NCI-H2029 (cell line): Measurements from ENCODE around the gene PITRM1.
"Not testable (repeated sequence)": the region's sequence is repeated elsewhere in the genome, so short reads cannot be mapped to it uniquely, and the experiment has no call there.

Source experiments
- DNase-seq: peaks from one replicate; lab custom pipeline; 2025; lab: John Stamatoyannopoulos, UW

Gene PITRM1, protein sequence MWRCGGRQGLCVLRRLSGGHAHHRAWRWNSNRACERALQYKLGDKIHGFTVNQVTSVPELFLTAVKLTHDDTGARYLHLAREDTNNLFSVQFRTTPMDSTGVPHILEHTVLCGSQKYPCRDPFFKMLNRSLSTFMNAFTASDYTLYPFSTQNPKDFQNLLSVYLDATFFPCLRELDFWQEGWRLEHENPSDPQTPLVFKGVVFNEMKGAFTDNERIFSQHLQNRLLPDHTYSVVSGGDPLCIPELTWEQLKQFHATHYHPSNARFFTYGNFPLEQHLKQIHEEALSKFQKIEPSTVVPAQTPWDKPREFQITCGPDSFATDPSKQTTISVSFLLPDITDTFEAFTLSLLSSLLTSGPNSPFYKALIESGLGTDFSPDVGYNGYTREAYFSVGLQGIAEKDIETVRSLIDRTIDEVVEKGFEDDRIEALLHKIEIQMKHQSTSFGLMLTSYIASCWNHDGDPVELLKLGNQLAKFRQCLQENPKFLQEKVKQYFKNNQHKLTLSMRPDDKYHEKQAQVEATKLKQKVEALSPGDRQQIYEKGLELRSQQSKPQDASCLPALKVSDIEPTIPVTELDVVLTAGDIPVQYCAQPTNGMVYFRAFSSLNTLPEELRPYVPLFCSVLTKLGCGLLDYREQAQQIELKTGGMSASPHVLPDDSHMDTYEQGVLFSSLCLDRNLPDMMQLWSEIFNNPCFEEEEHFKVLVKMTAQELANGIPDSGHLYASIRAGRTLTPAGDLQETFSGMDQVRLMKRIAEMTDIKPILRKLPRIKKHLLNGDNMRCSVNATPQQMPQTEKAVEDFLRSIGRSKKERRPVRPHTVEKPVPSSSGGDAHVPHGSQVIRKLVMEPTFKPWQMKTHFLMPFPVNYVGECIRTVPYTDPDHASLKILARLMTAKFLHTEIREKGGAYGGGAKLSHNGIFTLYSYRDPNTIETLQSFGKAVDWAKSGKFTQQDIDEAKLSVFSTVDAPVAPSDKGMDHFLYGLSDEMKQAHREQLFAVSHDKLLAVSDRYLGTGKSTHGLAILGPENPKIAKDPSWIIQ

DNA sequence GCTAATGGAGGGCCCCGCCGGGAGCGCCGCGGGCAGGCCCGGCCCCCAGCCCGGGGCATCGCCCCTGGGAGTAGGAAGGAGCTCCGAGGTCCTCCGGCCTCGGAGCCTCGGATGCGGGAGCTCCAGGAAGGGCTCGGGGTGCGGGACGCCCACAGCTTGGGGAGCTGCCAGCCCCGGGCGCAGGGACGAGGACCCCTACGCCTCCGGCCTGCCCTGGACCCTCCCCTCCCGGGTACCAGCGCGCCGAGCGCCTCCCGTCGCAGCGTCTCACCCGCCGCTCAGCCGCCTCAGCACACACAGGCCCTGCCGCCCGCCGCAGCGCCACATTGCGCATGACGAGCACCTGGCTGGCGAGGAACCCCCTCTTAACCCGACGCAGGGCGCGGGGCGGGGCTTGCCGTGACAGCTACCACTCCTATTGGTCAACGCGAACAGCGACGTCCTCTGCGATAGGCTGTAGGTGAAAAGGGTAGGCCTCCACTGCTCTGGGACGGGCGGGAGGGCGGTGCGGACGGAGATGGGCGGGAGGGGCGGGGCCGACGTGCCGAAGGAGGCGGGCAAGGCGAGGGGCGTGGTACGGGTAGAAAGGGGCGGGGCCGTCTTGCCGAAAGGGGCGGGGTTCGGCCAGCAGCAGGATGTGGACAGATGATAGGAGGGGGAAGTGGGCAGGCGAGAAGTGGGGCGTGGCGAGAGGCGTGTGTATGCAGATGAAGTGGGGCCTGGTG, at the start of gene PITRM1:
TSS of gene PITRM1 (minus strand) at position 337 of the 725 bp plus-strand sequence. CDS start at position 327, 10 bp downstream.
- peak; percentile 87 for DNase-seq

DNA sequence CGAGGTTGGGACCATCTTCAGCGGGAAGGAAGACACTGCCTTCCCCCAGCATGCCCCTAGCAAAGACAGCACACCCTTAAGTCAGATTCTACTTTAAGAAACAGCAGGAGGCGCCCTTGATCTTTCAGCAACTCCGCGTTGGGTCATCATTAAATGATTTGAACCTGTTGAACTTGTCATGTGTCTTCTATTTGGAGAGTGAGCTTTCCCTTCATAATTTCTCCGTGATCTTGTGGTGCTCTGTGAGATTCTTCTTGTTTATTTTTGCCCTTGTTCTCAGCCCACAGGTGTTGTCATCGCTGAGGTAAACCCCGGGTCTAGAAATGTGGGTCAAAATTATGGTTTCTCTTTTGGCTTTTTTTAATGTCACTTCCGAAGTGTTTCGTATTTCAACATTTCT, 49.5 kb upstream of the PITRM1 start:
- DNase-seq = no peak

DNA sequence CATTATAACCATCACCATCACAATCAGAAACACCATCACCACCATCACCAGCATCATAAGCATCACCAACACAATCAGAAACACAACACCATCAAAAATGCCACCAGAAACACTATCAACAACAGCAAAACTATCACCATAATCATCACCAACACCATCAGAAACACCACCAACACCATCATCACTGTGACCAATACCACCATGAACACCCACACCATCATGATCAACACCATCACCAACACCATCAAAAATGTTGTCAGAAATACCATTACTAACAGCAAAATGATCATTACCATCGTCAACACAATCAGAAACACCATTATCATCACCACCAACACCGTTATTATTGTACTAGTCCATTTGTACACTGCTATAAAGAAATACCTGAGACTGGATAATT, 49.0 kb upstream of the PITRM1 start:
- not testable (repeated sequence) for DNase-seq

DNA sequence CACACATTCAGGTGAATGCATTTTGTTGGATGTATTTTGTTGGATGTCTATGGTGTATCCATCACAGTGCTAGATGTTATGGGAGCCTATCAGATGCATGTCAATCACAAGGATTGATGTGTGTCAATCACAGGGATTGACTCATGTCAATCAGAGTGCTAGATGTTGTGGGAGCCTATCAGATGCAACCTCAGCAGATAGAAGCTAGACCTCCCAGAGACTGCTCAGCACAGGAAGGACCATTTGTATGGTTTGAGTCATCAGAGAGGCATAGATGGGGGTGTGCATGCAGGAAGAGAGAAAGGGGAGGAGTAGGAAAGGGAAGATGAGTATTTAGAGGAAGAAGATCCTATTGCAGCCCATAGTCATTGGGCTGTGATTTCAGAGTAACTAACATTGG, 48.3 kb upstream of the PITRM1 start:
- DNase-seq = no peak

DNA sequence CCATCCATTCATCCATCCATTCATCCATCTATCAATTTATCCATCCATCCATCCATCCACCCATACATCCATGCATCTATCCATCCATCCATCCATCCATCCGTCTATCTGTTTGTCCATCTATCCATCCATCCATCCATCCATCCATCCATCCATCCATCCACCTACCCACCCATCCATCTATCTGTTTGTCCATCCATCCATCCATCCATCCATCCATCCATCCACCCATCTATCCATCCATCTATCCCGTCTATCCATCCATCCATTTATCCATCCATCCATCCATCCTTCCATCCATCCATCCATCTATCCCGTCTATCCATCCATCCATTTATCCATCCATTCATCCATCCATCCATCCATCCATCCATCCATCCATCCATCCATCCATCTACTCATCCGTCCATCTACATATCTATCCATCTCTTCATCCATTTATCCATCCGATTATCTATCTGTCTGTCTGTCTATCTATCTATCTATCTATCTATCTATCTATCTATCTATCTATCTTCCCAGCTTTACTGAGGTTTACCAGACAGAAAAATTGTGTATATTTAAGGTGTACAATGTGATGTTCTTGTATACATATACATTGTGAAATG, 46.5 kb upstream of the PITRM1 start:
- not testable (repeated sequence) for DNase-seq

DNA sequence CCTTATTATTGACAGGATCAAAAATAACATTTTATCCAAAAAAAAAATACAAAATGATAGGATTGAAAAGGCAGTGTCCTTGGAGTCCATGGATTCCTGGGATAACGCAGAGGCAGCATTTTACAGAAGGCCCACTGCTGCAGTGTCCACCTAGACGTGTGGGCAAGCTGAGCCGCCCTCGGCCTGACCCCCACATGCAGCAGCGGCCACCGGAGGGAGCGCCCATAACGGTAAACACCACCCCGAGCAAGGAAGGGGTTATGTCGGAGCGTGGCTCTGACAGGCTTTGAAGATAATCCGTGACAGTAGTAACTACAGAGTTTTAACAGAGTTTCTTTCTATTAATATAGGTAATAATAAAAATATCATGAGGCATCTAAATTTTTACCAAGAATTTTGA, 45.3 kb upstream of the PITRM1 start:
- no peak for DNase-seq

DNA sequence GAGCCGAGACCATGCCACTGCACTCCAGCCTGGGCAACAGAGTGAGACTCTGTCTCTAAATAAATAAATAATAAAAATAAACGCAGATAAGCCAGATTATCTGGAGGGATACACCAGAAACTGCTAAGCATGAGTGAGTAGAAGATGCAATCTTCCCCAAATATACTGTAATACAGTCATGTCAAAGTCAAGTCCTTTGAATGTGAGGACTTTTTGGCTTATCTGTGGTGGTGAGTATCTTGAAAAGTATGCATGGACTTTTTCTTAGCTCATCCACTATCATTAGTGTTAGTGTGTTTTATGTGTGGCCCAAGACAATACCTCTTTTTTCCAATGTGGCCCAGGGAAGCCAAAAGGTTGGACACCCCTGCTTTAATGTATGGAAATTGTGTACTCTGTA, 44.7 kb upstream of the PITRM1 start:
- no peak for DNase-seq

DNA sequence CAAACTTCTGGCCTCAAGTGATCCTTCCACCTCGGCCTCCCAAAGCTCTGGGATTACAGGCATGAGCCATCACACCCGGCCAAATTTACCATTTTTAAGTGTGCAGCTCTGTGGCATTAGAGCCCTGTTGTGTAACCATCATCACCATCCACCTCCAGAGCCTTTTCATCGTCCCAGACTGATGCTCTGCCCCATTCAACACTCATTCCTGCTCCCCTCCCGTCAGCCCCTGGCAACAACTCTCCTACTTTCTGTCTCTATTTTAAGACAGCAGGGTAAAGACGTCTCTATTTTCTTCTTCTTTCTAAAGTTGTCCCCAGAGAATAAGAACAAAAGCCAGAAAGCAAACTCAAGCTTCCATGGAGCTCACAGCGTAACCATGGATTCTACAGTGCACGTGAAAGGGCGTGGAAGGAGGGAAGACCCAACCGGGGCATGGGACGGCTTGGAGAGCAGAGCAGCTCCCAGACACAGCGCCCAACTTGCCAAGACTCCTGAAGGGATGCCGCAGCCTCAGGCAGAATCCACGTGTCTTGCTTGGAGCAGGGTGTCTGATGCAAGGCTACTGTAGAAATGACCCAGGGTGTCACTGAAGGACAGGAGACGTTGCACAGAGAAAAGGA, 42.7 kb upstream of the PITRM1 start:
- no peak for DNase-seq

DNA sequence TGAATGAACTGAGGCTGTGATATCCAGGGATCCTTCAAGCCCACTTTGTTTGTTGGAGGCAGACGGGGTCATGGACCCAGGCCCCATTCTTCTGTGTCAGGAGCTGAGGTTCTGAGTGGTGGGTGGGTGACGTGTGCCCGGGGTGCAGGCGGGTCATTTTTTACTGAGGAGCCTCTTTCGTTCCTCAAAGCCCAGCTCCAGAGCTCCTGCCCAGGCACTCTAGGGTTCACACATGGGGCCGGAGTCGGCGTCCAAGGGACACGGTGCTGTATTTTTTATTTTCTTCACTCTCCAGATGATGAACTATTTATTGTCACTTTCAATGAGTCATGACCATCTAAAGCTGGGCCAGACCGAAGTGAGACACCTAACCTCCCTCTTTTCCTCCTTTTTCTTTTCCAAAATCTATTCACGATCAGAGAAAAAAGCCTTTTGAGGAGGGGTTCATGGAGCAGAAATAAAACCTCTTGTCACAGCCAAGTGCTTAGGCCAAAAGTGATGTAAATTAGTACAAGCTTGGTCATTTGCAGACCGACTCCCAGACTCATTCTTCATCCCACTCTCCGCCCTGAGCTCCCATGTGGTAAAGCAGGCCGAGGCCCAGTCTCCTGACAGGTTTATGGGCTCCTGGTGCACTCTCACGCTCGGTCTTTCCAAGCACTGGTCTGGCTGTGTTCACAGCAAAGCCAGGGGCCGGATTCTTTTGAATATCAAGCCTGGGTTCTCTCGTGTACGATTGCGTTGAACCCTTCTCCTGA, 41.4 kb upstream of the PITRM1 start:
- DNase-seq = no peak

DNA sequence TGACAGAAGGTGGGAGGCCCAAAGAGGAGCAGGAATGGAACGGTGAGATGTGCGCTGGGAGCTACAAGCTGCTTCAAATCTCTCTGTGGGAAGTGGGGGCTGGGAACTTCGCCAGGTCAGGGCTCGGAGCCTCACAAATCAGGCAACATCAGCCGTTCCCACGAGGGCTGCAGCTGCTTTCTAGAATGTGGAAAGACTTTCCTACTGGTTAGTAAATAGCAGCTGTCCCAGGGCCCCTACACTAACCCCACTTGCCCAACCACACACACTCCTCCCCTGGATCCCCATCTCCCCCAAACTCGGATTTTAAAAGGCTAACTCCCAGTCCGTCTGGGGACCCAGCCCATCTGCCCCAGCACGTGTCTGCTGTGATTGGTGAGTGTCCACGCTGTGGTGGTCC, 40.6 kb upstream of the PITRM1 start:
- no peak for DNase-seq

DNA sequence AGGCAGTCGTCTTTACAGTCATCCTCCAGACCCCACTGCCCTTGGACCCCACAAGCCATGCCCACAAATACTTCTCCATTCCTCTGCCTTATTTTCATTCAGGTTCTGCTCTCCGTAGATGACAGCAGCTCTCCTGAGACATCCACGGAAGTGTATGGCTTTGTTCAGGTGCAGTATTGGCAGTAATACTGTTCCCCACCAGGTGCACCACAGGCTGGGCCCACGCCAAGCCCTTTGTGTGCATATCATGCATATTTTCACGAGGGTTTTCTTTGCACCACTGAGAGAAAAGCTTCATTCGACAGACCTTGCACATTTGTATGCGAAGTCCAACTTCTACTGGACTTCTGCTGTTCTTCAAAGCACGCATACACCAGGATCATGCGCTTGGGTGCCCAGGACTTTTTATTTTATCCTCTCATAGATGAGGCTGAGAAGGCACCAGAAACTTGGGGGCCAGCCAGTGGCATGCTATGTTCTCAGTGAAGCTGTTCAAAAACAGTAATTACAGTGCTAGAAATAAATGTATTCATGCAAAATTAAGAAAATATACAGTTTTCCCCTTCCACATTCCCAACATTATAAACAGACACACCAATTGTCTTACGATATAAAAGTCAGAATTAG, 37.8 kb upstream of the PITRM1 start:
- peak; percentile 27 for DNase-seq

DNA sequence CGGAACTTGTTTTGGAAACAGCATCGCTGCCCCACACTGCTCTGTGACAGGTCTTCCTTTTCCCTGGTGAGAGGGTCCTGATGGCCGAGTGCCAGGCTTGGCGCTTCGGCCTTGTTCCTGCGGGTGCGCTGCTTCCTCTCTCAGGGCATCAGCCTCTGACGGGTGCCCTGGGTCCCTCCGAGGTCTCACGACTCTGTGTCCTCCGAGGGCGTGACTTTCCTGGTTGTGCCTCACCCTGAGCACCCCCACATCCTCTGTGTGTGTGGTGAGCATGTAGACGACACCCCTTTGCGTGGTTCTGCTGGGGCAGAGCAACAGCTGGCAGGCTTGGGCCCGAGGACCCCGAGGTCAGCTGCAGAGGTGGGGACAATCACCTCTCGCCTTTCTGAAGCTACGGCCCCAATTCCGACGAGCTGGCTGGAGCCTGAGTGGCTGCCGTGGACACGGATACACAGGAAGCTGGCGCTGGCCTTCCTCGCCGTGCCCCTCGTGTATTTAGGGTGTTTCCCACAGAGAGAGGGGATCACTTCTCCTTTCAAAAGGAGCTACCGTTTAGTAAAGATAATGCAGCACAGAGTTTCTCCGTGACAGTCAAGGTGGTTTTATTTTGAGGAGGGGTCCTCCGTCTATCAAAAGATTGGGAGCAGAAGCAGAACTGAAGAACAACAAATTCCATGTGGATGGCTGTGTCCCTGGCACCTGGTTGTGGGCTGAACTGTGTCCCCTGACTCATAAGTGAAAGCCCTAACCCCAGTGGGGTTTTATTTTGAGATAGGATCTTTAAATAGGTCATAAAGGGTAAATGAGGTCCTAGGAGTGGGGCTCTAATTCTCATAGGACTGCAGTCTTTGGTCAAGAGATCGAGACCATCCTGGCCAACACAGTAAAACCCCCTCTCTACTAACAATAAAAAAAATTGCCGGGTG, 36.2 kb upstream of the PITRM1 start:
- DNase-seq = no peak

DNA sequence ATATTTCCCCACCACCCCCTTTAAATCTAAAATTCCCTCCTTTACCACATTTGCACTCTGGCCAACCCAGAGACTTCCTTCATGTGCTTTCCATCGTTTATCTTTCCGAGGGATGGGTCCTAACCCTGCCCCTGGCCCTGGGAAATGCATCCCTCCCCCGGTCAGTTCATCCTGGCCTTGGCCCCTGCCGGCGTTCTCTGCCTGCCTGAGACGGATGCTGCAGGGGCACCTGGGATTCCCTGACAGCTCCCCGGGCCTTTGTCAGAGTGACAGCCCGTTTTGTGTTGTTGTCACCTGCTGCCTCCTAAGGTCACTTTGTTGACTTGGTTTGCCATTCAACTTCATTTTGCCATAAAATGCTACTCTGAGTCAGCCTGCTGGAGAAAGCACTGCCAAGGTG, 34.8 kb upstream of the PITRM1 start:
- DNase-seq = no peak

DNA sequence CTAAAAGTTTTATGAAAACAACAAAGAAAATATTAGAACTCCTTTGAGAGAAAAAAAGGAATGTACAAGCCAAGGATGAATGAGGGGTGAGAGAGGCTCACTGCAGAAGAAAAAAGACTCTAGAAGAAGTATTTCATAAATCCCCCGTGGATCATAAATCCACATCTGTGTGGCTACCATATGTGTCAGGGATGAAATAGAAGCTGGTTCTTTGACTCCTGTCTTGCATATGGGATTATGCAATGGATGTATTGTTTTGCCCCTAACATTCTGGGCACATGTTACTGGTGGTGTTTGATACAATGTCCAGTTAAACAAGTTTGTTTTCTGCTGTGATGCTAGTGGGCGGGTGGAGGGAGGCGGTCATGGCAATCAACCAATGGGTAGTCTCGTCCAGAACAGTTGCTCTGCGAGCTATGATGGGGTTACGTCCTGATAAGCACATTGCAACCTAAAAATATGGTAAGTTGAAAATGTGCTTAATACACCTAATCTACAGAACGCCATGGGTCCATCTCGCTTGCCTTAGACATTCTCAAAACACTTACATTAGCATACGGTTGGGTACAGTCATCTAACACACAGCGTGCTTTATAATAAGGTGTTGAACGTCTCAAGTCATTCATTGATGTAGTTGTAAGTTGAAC, 34.1 kb upstream of the PITRM1 start:
- no peak for DNase-seq

DNA sequence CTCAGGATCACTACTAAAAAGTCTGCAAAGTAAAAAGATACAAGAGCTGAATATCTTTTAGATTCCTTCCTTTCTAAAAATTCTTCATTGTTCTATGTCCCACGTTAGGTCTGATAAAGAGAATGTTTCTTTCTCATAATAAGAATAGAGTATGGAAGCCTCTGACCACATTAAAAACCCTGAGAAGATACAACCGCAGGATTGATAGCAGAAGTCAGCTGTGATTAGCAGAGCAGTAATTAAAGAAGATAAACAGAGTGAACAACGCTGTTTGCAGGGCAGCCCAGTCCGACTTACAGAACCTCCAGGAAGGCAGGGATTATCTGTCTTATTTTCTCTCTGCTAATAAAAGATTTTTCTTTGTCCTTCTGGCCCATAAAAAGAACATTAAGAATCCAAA, 31.4 kb upstream of the PITRM1 start:
- DNase-seq = no peak

DNA sequence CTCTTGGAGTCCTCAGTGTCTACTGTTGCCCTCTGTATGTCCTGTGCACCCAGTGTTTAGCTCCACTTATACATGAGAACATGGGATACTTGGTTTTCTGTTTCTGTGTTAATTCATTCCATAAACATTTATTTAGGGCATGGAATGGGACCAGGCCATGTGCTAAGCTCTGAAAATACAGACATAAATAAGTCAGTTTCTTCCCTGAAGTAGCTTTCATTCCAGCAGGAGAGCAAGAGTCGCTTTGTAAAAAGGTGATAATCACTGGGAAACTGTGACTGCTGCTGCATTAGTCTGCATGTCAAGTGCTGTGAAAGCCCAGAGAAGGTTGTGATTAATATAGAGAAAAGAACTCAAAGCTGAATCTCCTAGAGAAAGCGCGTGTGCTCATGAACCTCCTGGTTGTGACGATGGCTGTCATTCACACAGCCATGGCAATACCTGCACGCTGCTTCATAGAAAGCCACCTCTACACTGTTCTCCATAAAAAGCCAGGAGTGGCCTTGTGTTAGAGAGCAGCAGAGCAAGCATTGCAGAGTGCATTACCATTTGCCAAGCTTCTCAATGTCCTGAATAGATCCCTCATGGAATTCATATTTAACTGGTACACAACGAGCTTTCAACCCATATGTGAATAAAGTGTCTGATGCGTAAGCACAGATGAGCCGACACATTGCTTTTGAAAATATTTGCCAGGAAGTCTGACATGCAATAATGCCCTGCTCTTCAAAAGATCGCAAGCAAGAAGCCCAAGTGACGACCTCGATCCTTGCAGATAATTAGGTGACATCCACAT, 30.6 kb upstream of the PITRM1 start:
- DNase-seq = no peak

DNA sequence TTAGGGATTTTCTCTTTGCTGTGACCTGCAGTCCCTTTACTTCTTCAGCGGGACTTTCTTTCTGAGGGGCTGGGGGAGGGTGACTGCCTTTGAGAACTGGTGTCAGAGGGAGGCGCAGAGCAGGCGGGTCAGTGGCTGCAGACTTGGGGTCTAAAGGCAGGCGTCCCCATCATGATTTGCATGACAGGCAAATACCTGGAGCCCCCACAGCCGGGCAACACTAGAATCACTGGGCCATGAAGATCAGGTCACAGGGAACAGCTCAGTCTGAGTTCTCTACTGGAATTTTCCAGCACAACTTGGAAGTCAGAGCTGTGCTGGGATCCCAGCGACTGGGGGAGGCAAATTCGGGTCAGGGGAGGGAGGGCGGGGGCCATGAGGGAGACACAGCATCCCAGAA, 29.2 kb upstream of the PITRM1 start:
- DNase-seq = no peak

DNA sequence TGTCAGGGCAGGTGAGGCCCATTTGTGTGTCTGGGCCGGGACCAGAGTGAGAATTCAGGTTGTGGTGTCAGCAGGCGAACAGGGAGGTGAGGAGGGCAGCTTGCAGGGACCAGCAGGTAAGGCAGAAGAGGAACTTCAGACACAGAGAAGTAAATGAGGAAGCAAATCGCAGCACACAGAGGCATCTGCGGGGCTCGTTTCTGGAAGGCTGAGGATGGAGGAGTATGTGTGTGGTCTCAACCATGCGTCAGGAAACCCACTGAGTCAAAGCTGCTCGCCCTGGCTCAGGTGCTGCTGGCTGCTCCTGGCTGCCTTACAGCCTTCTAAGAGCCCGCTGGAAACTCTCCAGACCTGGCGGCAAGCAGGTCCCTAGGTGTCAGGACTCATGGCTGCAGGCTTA, 26.9 kb upstream of the PITRM1 start:
- no peak for DNase-seq
